Inflammatory macrophage treated with lipopolysaccharide for 4 hours (primary cell): ENCODE data around the gene TVP23C.
"Not testable (repeated sequence)": the region's sequence is repeated elsewhere in the genome, so short reads cannot be mapped to it uniquely, and the experiment has no call there.

ENCODE experiments used
- DNase-seq: peaks from one replicate; pipeline ENCODE4 v3.0.0-alpha.2; 2020

TVP23C gene

DNA sequence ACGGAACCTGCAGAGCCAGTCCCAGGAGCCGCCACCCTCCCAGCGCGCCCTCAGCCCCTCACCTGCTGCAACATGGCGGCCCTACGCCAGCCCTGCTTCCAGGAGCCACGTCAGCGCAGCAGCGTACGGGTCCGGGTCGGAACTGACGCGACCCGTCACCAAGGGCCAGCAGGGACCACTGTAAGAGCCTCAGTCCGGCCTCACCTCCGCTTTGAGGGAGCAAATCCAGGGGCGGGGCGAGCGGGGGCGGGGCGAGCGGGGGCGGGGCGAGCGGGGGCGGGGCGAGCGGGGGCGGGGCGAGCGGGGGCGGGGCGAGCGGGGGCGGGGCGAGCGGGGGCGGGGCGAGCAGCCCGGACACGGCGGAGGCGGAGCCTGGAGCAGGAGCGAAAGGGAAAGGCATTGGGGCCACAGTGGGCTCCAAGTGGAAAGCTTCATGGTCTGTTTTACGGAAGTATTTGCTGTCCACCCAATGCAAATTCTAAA, at the start of gene TVP23C:
TVP23C (minus strand) TSS at position 109 of the 483 bp plus-strand sequence; CDS start at position 74, 35 bp downstream.
- DNase-seq, result peak; percentile 86

DNA sequence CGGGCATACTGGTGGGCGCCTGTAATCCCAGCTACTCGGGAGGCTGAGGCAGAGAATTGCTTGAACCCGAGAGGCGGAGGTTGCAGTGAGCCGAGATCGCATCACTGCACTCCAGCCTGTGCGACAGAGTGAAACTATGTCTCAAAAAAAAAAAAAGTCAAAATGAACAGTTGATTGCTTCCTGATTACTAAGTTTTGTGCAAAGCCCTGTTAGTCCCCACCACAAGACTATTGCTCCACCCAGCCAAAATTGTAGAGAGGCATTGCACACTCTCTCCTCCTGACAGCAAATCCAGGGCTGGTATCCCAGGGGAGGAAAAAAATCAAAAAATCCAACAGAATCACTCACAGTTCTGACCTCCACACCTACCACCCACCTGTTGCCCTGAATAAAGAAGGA, 29.7 kb upstream of the TVP23C start:
- DNase-seq, result not testable (repeated sequence)

DNA sequence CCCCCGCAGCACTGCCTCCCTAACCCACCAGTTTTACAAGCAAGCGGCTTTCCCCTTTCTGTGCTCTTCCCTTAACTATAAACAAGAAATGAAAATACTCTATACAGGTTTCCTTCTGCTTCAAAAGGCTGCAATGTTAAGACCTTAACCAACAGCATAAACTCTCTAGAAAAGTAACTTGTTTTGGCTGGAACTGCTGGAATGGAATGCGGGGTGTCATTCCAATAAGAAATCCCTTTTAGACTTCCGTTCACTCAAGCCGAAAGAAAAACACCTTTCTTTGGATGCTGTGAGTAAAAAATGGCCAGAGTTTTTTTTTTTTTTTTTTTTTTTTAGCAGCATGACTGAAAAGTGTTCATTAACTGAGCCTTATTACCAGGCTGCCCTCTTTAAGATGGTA, 28.7 kb upstream of the TVP23C start:
- not testable (repeated sequence) for DNase-seq

DNA sequence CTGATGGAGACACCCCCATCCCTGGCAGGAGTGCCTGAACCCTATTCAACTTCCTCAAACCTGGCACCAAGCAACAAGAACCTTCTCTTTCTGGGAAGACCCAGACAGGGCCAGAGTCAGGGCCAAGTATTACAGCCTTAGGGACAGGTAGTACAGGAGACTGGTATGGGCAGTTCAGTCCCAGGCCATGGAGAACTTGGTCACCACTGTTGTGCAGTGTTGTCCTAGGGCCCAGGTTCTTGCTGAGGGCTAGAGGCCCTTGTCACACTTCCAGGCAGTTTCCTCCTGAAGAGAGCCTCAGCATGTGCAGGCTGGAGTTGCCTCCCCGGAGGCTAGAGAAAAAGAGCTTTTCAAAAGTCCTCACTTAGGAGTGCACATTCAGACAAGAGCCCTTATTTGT, 27.6 kb upstream of the TVP23C start:
- DNase-seq, result not testable (repeated sequence)

GRCh38 chr17:15589544-15590536, 26.6 kb upstream of the TVP23C start:
- not testable (repeated sequence) for DNase-seq

DNA sequence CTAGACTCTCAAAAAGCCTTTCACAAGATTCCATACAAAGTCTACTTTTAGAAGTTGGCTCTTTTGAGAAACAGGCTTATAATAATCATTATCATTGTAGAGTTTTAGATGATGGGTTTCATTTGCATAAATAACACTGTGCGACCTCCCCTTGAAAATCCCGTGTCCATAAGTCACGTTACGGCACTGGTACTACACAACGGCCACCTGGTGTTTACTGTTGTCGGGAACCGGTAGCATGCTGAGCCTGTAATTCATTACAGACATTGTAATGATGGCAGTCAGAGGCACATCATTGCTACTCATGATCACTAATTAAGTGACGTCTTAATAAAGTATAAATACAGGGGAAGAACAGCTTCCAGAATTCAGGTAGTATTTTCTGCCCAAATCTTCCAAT, 24.7 kb upstream of the TVP23C start:
- not testable (repeated sequence) for DNase-seq

GRCh38 chr17:15583313-15583712, 20.0 kb upstream of the TVP23C start:
- DNase-seq, result not testable (repeated sequence)

DNA sequence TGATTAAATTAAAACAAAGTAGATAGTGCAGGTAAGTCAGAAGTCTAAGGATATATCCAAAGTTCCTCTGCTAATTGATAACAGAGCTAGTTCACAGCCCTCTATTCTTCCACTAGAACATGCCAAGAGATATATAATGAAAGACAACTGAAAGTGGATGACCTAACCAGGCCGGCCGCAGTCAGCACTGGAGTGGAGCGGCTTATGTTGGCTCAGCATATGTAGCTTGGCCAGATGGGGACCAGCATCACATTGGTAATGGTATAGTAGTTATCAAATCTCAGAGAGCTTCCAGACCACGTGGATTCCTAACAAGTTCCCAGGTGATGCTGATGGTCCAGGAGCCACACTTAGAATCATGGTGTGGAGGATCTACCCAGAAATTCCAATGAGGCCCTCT, 18.2 kb upstream of the TVP23C start:
- DNase-seq, result not testable (repeated sequence)

GRCh38 chr17:15576848-15577247, 13.6 kb upstream of the TVP23C start:
- not testable (repeated sequence) for DNase-seq

- DNase-seq, result not testable (repeated sequence)
Measured at GRCh38 chr17:15574660-15575059, 11.4 kb upstream of the TVP23C start.

- not testable (repeated sequence) for DNase-seq
Measured at GRCh38 chr17:15573870-15574269, 10.6 kb upstream of the TVP23C start.

DNA sequence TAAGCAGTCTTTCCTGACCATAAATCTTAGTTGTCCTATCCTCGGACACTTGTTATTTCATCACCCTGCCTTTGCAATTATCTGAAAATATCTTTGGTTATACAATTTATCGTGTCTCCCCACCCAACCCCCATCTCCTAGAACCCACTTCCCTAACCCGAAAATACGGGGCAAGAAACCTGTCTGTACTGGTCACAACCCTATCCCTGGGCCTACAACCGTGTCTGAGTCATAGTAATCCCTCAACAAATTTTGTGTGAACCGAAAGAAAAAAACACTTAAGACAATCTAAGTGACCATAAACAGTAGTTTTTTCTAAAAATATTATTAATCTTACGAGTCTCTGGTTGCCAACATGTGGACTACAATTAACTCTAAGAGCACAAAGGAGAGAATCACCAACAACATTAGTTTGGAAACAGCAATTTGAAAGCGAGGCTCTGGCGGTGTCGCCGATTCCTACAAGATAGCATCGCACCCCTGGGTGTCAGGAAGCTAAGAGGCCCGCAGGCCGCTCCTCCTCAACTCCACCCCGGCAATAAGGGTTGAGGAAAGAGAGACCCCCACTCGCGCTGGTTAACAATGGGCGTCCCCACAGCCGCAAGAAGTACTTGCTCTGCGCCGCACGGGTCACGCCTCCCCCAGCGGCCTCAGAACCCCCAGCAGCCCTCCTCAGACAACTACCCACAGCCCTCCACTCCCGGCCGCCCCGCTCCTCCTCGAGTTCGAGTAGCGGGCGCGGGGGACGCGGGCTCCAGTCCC, 489 bp downstream of the TVP23C start:
- DNase-seq, result peak; percentile 11

DNA sequence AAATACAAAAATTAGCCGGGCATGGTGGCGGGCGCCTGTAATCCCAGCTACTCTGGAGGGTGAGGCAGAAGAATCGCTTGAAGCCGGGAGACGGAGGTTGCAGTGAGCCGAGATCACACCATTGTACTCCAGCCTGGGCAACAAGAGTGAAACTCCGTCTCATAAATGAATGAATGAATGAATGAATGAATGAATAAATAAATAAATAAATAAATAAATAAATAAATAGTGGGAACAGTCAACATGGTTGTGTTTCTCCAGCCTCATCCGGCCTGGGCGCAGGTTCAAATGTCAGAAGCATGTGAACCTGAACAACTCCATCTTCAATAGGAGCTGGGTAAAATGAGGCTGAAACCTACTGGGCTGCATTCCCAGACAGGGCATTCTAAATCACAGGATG, 1.8 kb downstream of the TVP23C start:
- DNase-seq, result not testable (repeated sequence)

- DNase-seq, result not testable (repeated sequence)
Measured at GRCh38 chr17:15558403-15559105, 4.7 kb downstream of the TVP23C start.

- DNase-seq, result not testable (repeated sequence)
Measured at GRCh38 chr17:15557334-15557832, 5.9 kb downstream of the TVP23C start.

DNA sequence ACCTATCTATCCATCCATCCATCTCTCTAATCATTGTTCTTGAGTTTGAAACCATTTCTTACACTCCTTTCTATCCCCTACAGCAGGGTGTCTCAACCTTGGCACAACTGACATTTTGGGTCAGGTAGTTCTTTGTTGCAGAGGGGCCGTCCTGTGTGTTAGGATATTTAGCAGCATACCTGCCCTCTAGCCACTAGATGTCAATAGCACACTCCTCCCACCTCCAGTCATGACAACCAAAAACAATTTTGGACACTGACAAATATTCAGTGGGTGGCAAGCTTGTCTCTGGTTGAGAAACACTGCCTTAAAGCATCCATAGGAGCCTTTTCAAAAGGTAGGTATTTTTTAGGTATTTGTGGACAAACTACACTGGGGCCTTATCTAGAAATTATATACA, 10.4 kb downstream of the TVP23C start:
- not testable (repeated sequence) for DNase-seq

DNA sequence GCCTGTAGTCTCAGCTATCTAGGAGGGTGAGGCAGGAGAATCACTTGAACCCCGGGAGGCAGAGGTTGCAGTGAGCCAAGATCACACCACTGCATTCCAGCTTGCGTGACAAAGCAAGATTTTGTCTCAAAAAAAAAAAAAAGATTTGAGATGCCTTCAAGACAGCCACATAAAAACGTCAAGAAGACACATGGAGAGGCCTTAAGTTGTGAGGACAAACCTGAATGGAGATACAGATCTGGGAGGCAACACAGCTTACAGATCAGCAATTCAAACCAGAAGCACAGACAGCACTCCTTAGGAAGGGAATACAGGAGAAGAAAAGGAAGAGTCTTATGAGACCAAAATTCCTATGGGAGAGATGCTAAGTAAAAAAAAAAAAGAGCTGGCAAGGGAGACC, 13.7 kb downstream of the TVP23C start:
- not testable (repeated sequence) for DNase-seq

DNA sequence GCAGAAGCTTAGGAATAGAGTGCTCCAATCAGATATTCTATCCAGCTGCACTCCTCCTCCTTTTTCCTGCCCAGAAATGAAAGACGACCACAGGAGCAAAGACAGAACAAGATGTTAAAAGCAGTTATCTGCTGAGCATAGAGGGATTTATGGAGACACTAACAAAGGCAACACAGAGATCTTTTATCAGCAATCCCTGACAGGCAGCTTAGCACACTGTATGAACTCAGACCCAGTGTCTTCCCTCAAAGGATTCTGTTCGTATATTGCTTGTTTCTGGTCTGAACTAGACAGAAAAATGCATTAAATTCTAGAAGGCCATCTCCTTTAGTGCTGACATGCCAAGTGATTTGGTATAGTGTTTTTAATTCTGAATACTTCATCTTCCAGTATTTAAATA, 16.7 kb downstream of the TVP23C start:
- not testable (repeated sequence) for DNase-seq

GRCh38 chr17:15540371-15541219, 22.7 kb downstream of the TVP23C start:
- DNase-seq, result not testable (repeated sequence)

DNA sequence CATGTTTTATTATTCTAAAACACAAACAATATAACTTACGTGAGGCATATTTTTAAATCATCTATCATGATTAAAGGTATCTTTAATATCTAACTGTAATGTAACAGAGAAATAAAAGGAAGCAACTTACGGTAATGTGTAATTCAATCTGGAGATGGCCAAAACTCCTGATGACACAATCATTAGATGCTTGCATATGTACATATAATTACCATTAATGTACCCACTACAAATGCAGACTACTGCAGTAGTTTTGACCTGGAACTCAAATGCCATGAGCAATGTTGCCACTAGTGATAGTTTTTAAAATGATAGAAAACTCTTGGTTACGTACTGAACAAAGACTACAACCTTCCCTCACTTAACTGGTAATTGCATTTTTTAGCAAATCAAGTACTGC, 30.2 kb downstream of the TVP23C start:
- DNase-seq, result not testable (repeated sequence)
